ENCODE results near the gene NOS1AP. TPM values are rescaled to one million over a fixed set of nuclear protein-coding genes. Genes with fewer than 3 reads are reported as not detected.

NOS1AP gene
- total RNA-seq, 1 donor from 2014 or later, result 2.0 TPM

GRCh38 chr1:162292422-162292849 is 222.9 kb downstream of the NOS1AP start:
- Histone ChIP-seq H3K27ac (no peak overlapping the region), H3K4me3 (no peak overlapping the region), H3K9me3 (no peaks in the 10 kb centered on the region), H3K27me3 (no peaks in the 10 kb centered on the region), H3K4me1 (no peaks in the 10 kb centered on the region), H3K36me3 (no peaks in the 10 kb centered on the region)
- intact Hi-C loops (cut with DNase I), result no loop called here
- TF ChIP-seq POLR2AphosphoS5 (IDR thresholded peaks at IDR 0.05; ENCODE audit: insufficient read depth in 1 of 2, low read depth in 1 of 2), result no peak
- no peak for TF ChIP-seq CTCF (IDR thresholded peaks at IDR 0.05)
- TF ChIP-seq POLR2A (IDR thresholded peaks at IDR 0.05), result no peak
- no peak for DNase-seq (ENCODE audit: extremely low spot score in 2 of 2)

- intact Hi-C loops (cut with DNase I), result no loop called here
- H3K27me3 ChIP-seq, result no peaks in the 10 kb centered on the region
- H3K9me3 ChIP-seq, result no peaks in the 10 kb centered on the region
- DNase-seq (ENCODE audit: extremely low spot score in 2 of 2), result no peak
- no peak for TF ChIP-seq POLR2AphosphoS5 (IDR thresholded peaks at IDR 0.05; ENCODE audit: insufficient read depth in 1 of 2, low read depth in 1 of 2)
- TF ChIP-seq CTCF (IDR thresholded peaks at IDR 0.05), result no peak
- TF ChIP-seq POLR2A (IDR thresholded peaks at IDR 0.05), result no peak
- H3K4me3 ChIP-seq, result no peak overlapping the region
- no peak overlapping the region for H3K27ac ChIP-seq
- H3K4me1 ChIP-seq, result no peaks in the 10 kb centered on the region
- H3K36me3 ChIP-seq, result no peaks in the 10 kb centered on the region
Measured at GRCh38 chr1:162293073-162293692, 223.7 kb downstream of the NOS1AP start.

DNA sequence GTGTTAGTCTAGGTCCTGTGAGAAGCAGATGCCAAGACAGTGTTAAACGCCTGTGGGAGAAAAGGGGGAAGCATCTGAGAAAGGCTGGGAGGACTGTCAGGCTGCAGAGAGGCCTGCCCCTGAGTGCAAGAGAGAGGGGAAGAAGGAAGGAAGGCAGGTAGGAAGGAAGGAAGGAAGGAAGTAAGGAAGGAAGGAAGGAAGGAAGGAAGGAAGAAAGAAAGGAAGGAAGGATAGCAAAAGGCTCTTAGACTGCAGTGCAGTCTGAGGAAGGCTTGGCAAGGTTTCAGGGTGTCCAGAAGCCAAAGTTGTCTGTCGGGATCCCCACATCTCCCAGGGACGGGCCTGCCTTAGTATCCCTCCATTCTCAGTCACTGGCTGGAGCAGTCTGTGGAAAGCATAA is 224.5 kb downstream of the NOS1AP start:
- no peaks in the 10 kb centered on the region for H3K4me1 ChIP-seq
- H3K36me3 ChIP-seq, result no peaks in the 10 kb centered on the region
- intact Hi-C loops (cut with DNase I), result no loop called here
- H3K27me3 ChIP-seq, result no peaks in the 10 kb centered on the region
- no peaks in the 10 kb centered on the region for H3K9me3 ChIP-seq
- H3K4me3 ChIP-seq, result no peak overlapping the region
- no peak overlapping the region for H3K27ac ChIP-seq
- DNase-seq (ENCODE audit: extremely low spot score in 2 of 2), result no peak
- no peak for TF ChIP-seq POLR2A (IDR thresholded peaks at IDR 0.05)
- TF ChIP-seq CTCF (IDR thresholded peaks at IDR 0.05), result no peak
- TF ChIP-seq POLR2AphosphoS5 (IDR thresholded peaks at IDR 0.05; ENCODE audit: insufficient read depth in 1 of 2, low read depth in 1 of 2), result no peak

- intact Hi-C loops (cut with DNase I), result no loop called here
- Histone ChIP-seq H3K9me3 (no peaks in the 10 kb centered on the region), H3K4me3 (no peak overlapping the region), H3K27ac (no peak overlapping the region), H3K27me3 (no peaks in the 10 kb centered on the region), H3K36me3 (no peaks in the 10 kb centered on the region), H3K4me1 (no peaks in the 10 kb centered on the region)
- DNase-seq (ENCODE audit: extremely low spot score in 2 of 2), result no peak
- TF ChIP-seq POLR2AphosphoS5 (IDR thresholded peaks at IDR 0.05; ENCODE audit: insufficient read depth in 1 of 2, low read depth in 1 of 2), result no peak
- TF ChIP-seq POLR2A (IDR thresholded peaks at IDR 0.05), result no peak
- TF ChIP-seq CTCF (IDR thresholded peaks at IDR 0.05), result no peak
Measured at GRCh38 chr1:162297208-162297607, 227.7 kb downstream of the NOS1AP start.

DNA sequence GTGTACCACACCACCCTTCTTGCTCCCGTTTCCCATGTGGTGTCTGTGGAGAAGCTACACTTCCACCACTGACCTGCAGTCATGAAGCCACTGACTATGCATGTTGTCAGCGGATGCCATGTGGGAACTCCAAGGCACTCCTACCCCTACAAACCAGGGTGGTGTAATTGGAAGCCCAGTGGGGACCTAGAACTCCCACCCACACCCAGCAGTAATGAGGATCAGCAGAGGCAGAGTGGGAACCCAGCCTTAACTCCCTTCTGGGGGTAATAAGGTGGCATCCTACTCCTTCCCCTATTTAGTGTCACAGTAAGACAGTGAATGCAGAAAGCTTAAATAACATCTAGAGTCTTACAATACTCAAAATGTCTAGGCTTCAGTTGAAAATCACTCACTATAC is 228.8 kb downstream of the NOS1AP start:
- no peaks in the 10 kb centered on the region for H3K36me3 ChIP-seq
- no peak overlapping the region for H3K27ac ChIP-seq
- TF ChIP-seq POLR2AphosphoS5 (IDR thresholded peaks at IDR 0.05; ENCODE audit: insufficient read depth in 1 of 2, low read depth in 1 of 2), result no peak
- TF ChIP-seq CTCF (IDR thresholded peaks at IDR 0.05), result no peak
- TF ChIP-seq POLR2A (IDR thresholded peaks at IDR 0.05), result no peak
- H3K4me3 ChIP-seq, result no peak overlapping the region
- intact Hi-C loops (cut with DNase I), result no loop called here
- H3K4me1 ChIP-seq, result no peaks in the 10 kb centered on the region
- no peaks in the 10 kb centered on the region for H3K27me3 ChIP-seq
- DNase-seq (ENCODE audit: extremely low spot score in 2 of 2), result no peak
- H3K9me3 ChIP-seq, result no peaks in the 10 kb centered on the region

Data from vagina (tissue), 2 donors.